GM19455 (cell line): ENCODE data around the gene ABCB6.

Experiments
- ATAC-seq: cut with Tn5 transposase; IDR thresholded peaks from one replicate; pipeline ENCODE4 v1.9.1; 2021; ENCODE audit not compliant: unreplicated experiment

The ABCB6 gene

GRCh38 chr2:219186754-219187456 is 31.9 kb downstream of the ABCB6 start:
- ATAC-seq, result no peak

GRCh38 chr2:219184121-219184520 is 34.6 kb downstream of the ABCB6 start:
- no peak for ATAC-seq

GRCh38 chr2:219183151-219183772 is 35.5 kb downstream of the ABCB6 start:
- ATAC-seq, result no peak

GRCh38 chr2:219182331-219183150 is 36.2 kb downstream of the ABCB6 start:
- ATAC-seq, result no peak

- no peak for ATAC-seq
Observed at GRCh38 chr2:219181531-219181930, 37.2 kb downstream of the ABCB6 start.

- ATAC-seq, result no peak
Observed at GRCh38 chr2:219180961-219181360, 37.8 kb downstream of the ABCB6 start.

GRCh38 chr2:219179601-219180465 is 38.9 kb downstream of the ABCB6 start:
- ATAC-seq, result no peak

- peak; percentile 11 for ATAC-seq
Observed at GRCh38 chr2:219178377-219179175, 40.2 kb downstream of the ABCB6 start.

GRCh38 chr2:219177552-219178376 is 41.0 kb downstream of the ABCB6 start, which contains the start of gene RETREG2:
RETREG2 (plus strand) TSS chr2:219178275; CDS start chr2:219178353, 78 bp downstream.
- peak; percentile 41 for ATAC-seq

- ATAC-seq, result peak; percentile 70
Observed at GRCh38 chr2:219176818-219177551, 41.8 kb downstream of the ABCB6 start, which contains the start of gene CNPPD1. CNPPD1 (minus strand) TSS chr2:219176925; CDS start chr2:219176828, 97 bp downstream.

- ATAC-seq, result peak; percentile 25
Observed at GRCh38 chr2:219175928-219176817, 42.6 kb downstream of the ABCB6 start.

- ATAC-seq, result no peak
Observed at GRCh38 chr2:219175486-219175885, 43.3 kb downstream of the ABCB6 start.

GRCh38 chr2:219174801-219175200 is 44.0 kb downstream of the ABCB6 start:
- no peak for ATAC-seq

- no peak for ATAC-seq
Observed at GRCh38 chr2:219174146-219174545, 44.6 kb downstream of the ABCB6 start.

- no peak for ATAC-seq
Observed at GRCh38 chr2:219173176-219173575, 45.6 kb downstream of the ABCB6 start.

- ATAC-seq, result no peak
Observed at GRCh38 chr2:219172231-219173154, 46.3 kb downstream of the ABCB6 start.
